GM15510 (cell line): Measurements from ENCODE around the gene PHLDA3.
A peak's percentile ranks its signal among the peaks of the same experiment; 100 is the strongest.

Experiments used
- POLR2A ChIP-seq: IDR thresholded peaks from 3 replicates; pipeline ENCODE4 v1.6.1; 2011; ENCODE audit warnings: borderline replicate concordance; ENCODE audit not compliant: insufficient read length; ENCODE audit errors: extremely low read depth

The PHLDA3 gene

GRCh38 chr1:201468844-201469644, at the start of gene PHLDA3:
Gene PHLDA3 (minus strand): TSS chr1:201469188. CDS start chr1:201468786, 402 bp downstream.
- TF ChIP-seq POLR2A, result peak; percentile 58

DNA sequence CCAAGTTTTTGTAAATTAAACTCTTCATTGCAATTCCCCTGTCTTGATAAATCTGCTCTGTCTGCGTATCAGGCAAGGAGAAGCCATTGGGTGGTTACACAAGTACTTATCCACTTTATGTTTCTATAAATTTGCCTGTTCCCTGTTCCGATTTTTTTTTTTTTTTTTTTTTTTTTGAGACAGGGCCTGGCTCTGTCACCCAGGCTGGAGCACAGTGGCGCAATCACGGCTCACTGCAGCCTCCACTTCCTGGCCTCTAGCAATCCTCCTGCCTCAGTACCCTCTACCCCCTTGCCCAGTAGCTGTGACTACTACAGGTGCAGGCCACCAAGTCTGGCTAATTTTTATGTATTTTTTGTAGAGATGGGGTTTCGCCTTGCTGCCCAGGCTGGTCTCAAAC, 49.1 kb upstream of the PHLDA3 start:
- no peak for TF ChIP-seq POLR2A

DNA sequence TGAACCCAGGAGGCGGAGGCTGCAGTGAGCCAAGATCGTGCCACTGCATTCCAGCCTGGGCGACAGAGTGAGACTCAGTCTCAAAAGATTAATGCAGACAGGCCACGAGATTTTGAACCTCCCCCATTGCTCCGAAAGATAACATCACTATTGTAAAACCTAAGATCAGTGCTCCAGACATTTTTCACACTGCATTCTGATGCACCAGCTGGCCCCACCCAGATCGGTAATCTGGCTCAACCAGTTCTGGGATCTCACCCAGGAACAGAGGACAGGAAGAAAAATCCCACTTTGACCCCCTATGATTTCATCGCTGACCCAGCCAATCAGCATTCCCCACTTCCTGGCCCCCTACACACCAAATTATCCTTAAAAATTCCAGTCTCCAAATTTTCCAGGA, 48.6 kb upstream of the PHLDA3 start:
- TF ChIP-seq POLR2A, result no peak

DNA sequence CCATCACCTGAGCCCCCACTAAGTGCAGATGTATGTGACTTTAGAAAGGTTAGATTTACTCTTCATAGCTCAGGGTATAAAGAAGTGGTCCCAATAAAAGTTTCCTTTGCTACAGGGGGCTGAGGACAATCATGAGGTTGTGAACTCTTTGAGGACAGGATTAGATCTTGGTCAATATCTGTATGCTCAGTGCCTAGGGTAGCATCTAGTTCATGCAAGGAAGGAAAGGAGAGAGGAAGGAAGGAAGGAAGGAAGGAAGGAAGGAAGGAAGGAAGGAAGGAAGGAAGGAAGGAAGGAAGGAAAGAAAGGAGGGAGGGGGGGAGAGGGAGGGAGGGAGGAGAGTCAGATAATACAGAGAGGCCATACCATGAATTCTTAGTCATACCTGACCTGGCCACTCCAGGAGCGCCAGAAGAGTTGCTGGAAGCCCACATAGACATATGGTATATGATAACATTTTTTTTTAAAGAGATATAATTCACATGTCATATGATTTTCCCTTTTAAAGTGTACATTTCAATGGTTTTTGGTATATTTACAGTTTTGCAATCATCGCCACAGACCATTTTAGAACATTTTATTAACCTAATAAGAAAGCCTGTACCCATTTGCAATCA, 47.6 kb upstream of the PHLDA3 start:
- TF ChIP-seq POLR2A, result no peak

DNA sequence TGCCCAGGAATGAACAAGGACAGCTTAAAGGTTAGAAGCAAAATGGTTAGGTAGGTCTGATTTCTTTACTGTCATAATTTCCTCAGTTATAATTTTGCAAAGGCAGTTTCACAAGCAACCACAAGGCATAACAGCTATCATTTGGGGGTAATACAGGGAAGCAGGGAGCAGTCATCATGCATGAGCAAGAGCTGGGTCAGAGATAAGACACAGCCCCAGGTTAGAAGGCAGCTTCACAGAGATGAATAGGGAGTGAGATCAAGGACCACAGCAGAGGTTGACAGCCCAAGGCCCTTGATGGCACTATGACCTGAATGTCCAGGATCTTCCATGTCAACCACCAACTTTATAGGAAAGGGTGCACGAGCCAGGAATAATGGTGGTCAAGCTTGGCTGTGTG, 46.9 kb upstream of the PHLDA3 start:
- TF ChIP-seq POLR2A, result no peak

DNA sequence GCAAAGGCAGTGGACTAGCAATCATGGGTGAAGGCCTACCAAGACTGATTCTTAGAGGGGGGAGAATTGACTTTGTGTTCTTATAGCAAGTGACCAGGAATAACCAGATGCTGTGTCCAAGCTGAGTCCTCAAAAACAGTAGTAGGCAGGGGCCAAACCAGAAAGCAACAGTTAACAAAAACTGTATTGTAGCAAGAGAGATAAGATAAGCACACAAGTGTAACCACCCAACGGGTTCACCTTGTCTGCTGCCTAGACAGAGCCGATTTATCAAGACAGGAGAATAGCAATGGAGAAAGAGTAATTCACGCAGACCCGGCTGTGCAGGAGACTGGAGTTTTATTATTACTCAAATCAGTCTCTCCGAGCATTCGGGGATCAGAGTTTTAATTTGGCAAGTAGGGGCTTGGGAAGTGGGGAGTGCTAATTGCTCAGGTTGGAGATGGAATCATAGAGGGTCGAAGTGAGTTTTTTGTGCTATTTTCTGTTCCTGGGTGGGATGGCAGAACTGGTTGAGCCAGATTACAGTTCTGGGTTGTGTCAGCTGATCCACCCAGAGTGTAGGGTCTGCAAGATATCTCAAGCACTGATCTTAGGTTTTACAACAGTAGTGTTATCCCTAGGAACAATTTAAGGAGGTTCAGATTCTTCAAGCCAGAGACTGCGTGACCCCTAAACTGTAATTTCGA, 46.2 kb upstream of the PHLDA3 start:
- no peak for TF ChIP-seq POLR2A

- TF ChIP-seq POLR2A, result no peak
Observed at GRCh38 chr1:201514466-201514865, 45.5 kb upstream of the PHLDA3 start.

GRCh38 chr1:201513498-201514243, 44.7 kb upstream of the PHLDA3 start:
- TF ChIP-seq POLR2A, result no peak

DNA sequence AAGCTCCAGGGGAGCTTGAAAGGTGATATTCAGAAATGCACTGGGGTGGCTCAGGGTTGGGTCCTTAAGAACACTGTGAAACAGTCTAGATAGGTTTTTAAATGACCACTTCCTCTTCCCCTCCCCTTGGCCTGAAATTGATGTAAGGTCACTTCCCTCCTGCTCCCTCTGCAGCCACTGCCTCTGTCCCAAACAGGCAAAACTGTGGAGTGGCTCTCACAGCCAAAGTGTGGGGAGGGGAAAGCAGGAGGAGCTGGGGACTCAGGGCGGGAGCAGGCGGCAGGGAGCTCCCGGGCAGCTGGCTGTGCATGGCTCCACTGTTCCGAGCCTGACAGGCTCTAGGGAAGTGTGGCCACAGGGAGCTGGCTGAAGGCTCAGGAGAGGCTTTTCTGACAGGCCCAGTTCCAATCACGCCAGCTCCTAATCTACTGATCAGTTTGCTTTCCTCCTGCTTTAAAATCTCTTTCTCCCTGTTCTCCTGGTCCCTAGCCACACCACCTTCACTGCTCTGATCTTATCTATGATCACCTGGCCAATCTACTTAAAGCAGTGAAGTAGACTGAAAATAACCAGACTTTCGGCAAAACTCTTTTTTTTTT, 43.1 kb upstream of the PHLDA3 start:
- no peak for TF ChIP-seq POLR2A

DNA sequence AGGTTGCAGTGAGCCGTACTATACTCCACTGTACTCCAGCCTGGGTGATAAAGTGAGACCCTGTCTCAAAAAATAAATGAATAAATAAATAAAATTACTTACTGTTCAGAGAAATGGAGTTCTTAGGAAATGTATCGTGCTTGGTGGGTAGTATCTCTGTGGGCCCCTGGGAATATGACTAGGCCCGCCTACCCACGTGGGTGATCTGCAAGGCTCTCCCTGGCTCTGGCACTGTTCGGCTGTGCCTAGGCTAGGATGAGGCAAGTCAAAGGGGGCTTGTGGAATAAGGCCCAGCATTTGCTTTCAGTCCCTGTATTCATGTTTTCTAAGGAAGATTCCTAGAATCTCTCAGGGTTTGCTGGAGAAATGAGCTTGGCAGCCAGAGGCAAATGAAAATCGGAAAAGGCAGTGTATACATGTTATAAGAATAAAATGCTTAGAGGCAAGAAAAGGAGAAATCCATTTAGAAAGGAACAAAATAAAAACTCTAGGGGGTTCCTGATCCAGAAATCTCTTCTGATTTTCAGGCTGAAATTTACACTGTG, 42.5 kb upstream of the PHLDA3 start:
- TF ChIP-seq POLR2A, result no peak

DNA sequence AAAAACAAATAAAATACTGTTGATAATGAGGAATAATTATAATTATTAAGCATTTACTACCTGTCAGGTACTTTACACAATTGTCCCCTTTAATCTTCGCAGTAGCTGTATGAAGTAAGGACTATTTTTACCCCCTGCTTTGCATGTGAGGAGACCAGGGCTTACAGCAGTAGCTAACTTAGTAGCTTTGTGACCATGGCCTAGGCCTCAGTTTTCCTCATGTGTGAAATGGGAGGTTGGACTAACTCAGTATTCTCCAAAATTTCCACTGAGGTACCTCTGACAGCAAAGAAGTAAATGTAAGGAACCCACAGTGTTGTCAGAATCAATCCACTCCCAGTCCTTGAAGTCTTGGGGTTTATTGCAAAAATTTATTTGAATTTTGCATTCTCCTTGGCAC, 41.7 kb upstream of the PHLDA3 start:
- TF ChIP-seq POLR2A, result no peak

DNA sequence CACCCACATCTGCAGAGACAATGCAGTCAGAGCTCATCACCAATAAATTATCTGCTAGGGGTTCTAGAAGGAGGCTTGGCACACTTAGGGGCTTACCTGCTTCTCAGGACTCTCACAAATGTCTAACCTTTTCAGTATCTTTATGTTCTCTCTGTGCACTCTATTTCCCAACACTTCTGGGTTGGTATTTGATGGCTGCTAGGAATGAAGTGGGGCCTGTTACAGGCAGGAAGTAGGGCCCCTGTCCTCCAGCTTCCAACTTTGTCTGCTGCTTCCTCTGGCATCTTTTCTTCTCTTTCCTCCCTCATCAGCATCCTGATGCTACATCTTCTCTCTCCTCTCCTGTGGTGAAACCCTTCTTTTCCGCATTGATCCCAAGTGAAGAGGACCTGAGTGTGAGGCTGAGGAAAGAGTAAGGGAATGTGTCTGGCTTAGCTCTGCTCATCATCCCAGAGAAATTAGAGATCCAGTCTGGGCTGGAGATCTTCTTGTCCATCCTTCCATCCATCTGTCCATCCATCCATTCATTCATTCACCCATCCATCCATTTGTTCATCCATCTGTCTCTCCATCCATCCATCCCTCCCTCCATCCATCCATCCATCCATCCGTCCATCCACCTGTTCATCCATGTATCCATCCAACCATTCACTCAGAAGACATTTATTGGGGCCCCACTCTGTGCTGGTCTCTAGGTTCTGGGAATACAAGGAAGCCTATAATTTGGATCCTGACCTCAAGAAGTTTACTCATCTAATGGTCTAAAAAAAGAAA, 40.8 kb upstream of the PHLDA3 start:
- TF ChIP-seq POLR2A, result no peak

DNA sequence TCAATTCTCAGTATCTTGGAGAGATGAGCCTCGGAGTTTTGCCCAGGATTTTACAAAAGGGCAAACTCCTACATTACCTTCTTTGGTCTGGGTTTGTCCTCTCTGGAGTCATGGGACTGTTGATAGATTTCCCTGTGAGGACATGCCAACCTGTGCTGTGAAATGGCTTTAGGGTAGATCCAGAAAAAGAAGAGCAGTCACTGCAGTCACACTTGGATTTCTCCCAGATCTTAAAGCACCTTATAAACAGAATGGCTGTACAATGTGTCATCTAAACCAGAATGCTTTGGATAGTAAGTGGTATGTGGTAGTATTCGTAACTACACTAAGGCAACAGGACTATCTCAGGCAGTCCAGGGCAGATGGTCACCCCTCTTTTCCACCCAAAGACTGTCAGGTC, 39.8 kb upstream of the PHLDA3 start:
- TF ChIP-seq POLR2A, result no peak

GRCh38 chr1:201507360-201507675, 38.3 kb upstream of the PHLDA3 start:
- no peak for TF ChIP-seq POLR2A
